HG02623 (cell line): ENCODE results near the gene HAND1.

Experiments
- ATAC-seq: cut with Tn5 transposase; IDR thresholded peaks from one replicate; pipeline ENCODE4 v1.9.1; 2021; ENCODE audit warnings: moderate library complexity; ENCODE audit not compliant: unreplicated experiment

The HAND1 gene

GRCh38 chr5:154506049-154506715 is 28.2 kb upstream of the HAND1 start:
- ATAC-seq = no peak

GRCh38 chr5:154505567-154505966 is 27.5 kb upstream of the HAND1 start:
- ATAC-seq = no peak

- no peak for ATAC-seq
Measured at GRCh38 chr5:154503698-154504039, 25.6 kb upstream of the HAND1 start.

GRCh38 chr5:154502180-154502579 is 24.2 kb upstream of the HAND1 start:
- ATAC-seq = no peak

GRCh38 chr5:154501566-154501965 is 23.5 kb upstream of the HAND1 start:
- no peak for ATAC-seq

- ATAC-seq = no peak
Measured at GRCh38 chr5:154498994-154499393, 21.0 kb upstream of the HAND1 start.

GRCh38 chr5:154498591-154498990 is 20.6 kb upstream of the HAND1 start:
- ATAC-seq = no peak

- ATAC-seq = no peak
Measured at GRCh38 chr5:154494036-154494435, 16.0 kb upstream of the HAND1 start.

- ATAC-seq = no peak
Measured at GRCh38 chr5:154493274-154493673, 15.2 kb upstream of the HAND1 start.

- ATAC-seq = no peak
Measured at GRCh38 chr5:154491941-154492340, 13.9 kb upstream of the HAND1 start.

- peak; percentile 99 for ATAC-seq
Measured at GRCh38 chr5:154487541-154487940, 9.5 kb upstream of the HAND1 start.

- ATAC-seq = no peak
Measured at GRCh38 chr5:154486427-154486866, 8.4 kb upstream of the HAND1 start.

GRCh38 chr5:154485850-154486426 is 7.9 kb upstream of the HAND1 start:
- no peak for ATAC-seq

GRCh38 chr5:154485096-154485491 is 7.1 kb upstream of the HAND1 start:
- no peak for ATAC-seq

- ATAC-seq = no peak
Measured at GRCh38 chr5:154484393-154485095, 6.5 kb upstream of the HAND1 start.

- ATAC-seq = no peak
Measured at GRCh38 chr5:154483654-154484392, 5.8 kb upstream of the HAND1 start.

- no peak for ATAC-seq
Measured at GRCh38 chr5:154482528-154483449, 4.8 kb upstream of the HAND1 start.

- no peak for ATAC-seq
Measured at GRCh38 chr5:154481584-154482381, 3.8 kb upstream of the HAND1 start.

- ATAC-seq = no peak
Measured at GRCh38 chr5:154480847-154481246, 2.8 kb upstream of the HAND1 start.
